ENCODE data around the gene ZNF501. TPM values are rescaled to one million over a fixed set of nuclear protein-coding genes. Genes with fewer than 3 reads are reported as not detected.

ZNF501 gene
- polyA plus RNA-seq, 1 of the 3 experiments (the other 2 are of a cell fraction), result 1.5 TPM

DNA sequence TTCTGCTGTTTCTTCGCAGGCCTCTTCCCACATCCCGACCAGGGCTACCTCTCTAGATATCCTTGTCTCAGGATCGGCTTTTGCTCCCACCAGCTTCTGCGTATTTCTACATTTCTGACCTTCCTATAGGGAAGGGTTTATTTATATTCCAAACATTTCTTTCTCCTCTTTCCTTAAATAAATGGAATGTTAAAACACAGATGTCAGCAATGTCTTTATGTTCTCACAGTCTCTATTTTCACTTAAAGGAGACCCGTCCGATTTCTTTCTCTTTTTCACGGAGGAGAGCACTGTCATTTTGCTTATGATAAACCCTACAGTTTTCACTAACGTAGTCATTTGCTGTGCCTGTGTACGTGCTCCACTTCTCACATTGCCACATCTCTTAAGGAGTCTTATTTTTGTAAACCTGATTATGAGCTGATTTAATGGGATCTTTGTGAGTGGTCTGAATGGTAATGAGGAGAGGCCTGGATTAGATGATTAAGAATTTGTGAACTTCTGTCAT, 32.8 kb downstream of the ZNF501 start:
- Histone ChIP-seq H3K36me3 (replicated peaks in 1 of 2; ENCODE audit: control insufficient read depth in 1 of 2, insufficient read depth in 2 of 2, low read length in 1 of 2) (peaks cover 2 to 32% of the 10 kb centered on the region in 2 experiments), H3F3A (replicated peaks; ENCODE audit: insufficient read depth) (peaks cover 7% of the 10 kb centered on the region), H3K79me2 (ENCODE audit: insufficient read depth) (peaks cover 88% of the 10 kb centered on the region), H3K4me1 (ENCODE audit: control insufficient read depth in 1 of 2, insufficient read depth in 2 of 2, low read depth in 1 of 2, low read length in 1 of 2) (peaks cover 0 to 2% of the 10 kb centered on the region in 2 experiments; a peak in 1 of 4 replicates), H3K4me3 (ENCODE audit: low read depth in 2 of 2, low read length in 1 of 2) (peak overlapping the region; percentile 84 to 88), H4K20me1 (ENCODE audit: insufficient read depth) (no peaks in the 10 kb centered on the region), H3K27me3 (ENCODE audit: insufficient read depth) (no peaks in the 10 kb centered on the region), H2AFZ (ENCODE audit: low read depth) (peak overlapping the region; percentile 87), H3K27ac (ENCODE audit: low read depth in 2 of 2, low read length in 1 of 2) (peak overlapping the region; percentile 36 to 77; a peak in 3 of 4 replicates), H3K4me2 (peak overlapping the region; percentile 80), H3K9ac (peak overlapping the region; percentile 67), H3K9me2 (no peaks in the 10 kb centered on the region), H3K9me3 (peaks cover 13% of the 10 kb centered on the region; the same call in 1 of the 2 replicates)
- WGBS (ENCODE audit: low lambda C conversion rate), result under 1% methylated on average over 9 of the region's 9 CpGs
- peak; percentile 26 for DNase-seq
- ChIA-PET CTCF (interaction anchor here (0.6 to 1.9 kb wide), 5 partner anchors 10 to 236 kb away, joined by 3 to 7 read pairs (median 3); no protein-coding TSS in a partner anchor), POLR2A (interaction anchor here (1.2 to 2.0 kb wide), 3 partner anchors 14 to 50 kb away, joined by 3 to 9 read pairs (median 4); partner anchors contain the start of genes ZNF501 and ZNF502)
- TF ChIP-seq EZH2phosphoT487 (IDR thresholded peaks at IDR 0.05; ENCODE audit: borderline replicate concordance, low read depth), result no peak
- TF ChIP-seq, protein P1, sequence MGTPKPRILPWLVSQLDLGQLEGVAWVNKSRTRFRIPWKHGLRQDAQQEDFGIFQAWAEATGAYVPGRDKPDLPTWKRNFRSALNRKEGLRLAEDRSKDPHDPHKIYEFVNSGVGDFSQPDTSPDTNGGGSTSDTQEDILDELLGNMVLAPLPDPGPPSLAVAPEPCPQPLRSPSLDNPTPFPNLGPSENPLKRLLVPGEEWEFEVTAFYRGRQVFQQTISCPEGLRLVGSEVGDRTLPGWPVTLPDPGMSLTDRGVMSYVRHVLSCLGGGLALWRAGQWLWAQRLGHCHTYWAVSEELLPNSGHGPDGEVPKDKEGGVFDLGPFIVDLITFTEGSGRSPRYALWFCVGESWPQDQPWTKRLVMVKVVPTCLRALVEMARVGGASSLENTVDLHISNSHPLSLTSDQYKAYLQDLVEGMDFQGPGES (IDR thresholded peaks at IDR 0.05; ENCODE audit: low read depth, low read length), result no peak

DNA sequence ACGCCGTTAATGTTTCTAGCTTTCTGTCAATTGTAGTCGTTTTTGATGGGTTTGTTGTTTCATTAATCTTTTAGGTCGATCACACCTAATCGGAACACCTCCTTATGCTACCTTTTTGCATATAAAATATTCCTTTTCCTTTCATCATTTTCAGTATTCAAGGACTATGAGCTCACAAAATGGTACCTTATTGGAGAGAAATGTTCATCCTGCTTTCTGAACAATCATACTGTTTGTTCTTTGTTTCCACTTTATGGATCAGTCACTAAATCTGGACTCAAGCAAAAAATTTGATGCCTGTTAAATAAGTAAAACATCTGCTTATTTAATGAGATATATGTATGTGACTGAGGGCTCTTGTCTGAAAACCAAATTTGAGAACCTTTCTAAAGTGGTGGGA, 33.3 kb downstream of the ZNF501 start:
- Histone ChIP-seq H3K27ac (ENCODE audit: low read depth in 2 of 2, low read length in 1 of 2) (peak overlapping the region in 1 of 2 experiments; percentile 36; a peak in 2 of 4 replicates), H3K9me3 (peaks cover 13% of the 10 kb centered on the region; the same call in 1 of the 2 replicates), H3K9ac (peak overlapping the region; percentile 67), H3K4me2 (peak overlapping the region; percentile 80), H3K79me2 (ENCODE audit: insufficient read depth) (peaks cover 88% of the 10 kb centered on the region), H4K20me1 (ENCODE audit: insufficient read depth) (no peaks in the 10 kb centered on the region), H3K4me1 (ENCODE audit: control insufficient read depth in 1 of 2, insufficient read depth in 2 of 2, low read depth in 1 of 2, low read length in 1 of 2) (peaks cover 0 to 2% of the 10 kb centered on the region in 2 experiments; a peak in 1 of 4 replicates), H3K27me3 (ENCODE audit: insufficient read depth) (no peaks in the 10 kb centered on the region), H3K36me3 (replicated peaks in 1 of 2; ENCODE audit: control insufficient read depth in 1 of 2, insufficient read depth in 2 of 2, low read length in 1 of 2) (peaks cover 0 to 28% of the 10 kb centered on the region in 2 experiments), H3F3A (replicated peaks; ENCODE audit: insufficient read depth) (peaks cover 7% of the 10 kb centered on the region), H2AFZ (ENCODE audit: low read depth) (peak overlapping the region; percentile 87), H3K9me2 (no peaks in the 10 kb centered on the region), H3K4me3 (ENCODE audit: low read depth in 2 of 2, low read length in 1 of 2) (peak overlapping the region; percentile 84 to 88)
- CTCF ChIA-PET, result interaction anchor here (1.0 to 1.9 kb wide), 4 partner anchors 10 to 85 kb away, joined by 3 to 7 read pairs (median 3); no protein-coding TSS in a partner anchor
- WGBS (ENCODE audit: low lambda C conversion rate), result 31% methylated on average over 5 of the region's 5 CpGs
- POLR2A ChIA-PET, result interaction anchor here (1.1 to 2.0 kb wide), 2 partner anchors 50 to 424 kb away, joined by 3 to 9 read pairs; partner anchors contain the start of genes TCAIM and ZNF502
- TF ChIP-seq FOSL2 (IDR thresholded peaks at IDR 0.05; ENCODE audit: borderline replicate concordance, low read depth) (no peak), NRF1 (IDR thresholded peaks at IDR 0.05; ENCODE audit: low read depth, low read length) (no peak), POLR2AphosphoS5 (IDR thresholded peaks at IDR 0.05; ENCODE audit: low read depth, low read length) (no peak), FOXM1 (IDR thresholded peaks at IDR 0.05; ENCODE audit: low read depth) (no peak), YY1 (IDR thresholded peaks at IDR 0.05; ENCODE audit: low read depth) (no peak), GABPA (IDR thresholded peaks at IDR 0.05; ENCODE audit: low read depth) (no peak), TAF1 (IDR thresholded peaks at IDR 0.05; ENCODE audit: borderline replicate concordance, low read depth, low read length) (no peak), EZH2phosphoT487 (IDR thresholded peaks at IDR 0.05; ENCODE audit: borderline replicate concordance, low read depth) (no peak), NFIC (IDR thresholded peaks at IDR 0.05; ENCODE audit: borderline replicate concordance) (no peak), RXRA (IDR thresholded peaks at IDR 0.05; ENCODE audit: borderline replicate concordance, low read depth) (no peak), RAD21 (IDR thresholded peaks at IDR 0.05; ENCODE audit: low read length) (no peak), CHD2 (IDR thresholded peaks at IDR 0.05; ENCODE audit: low read length, partially characterized antibody) (no peak), RCOR1 (IDR thresholded peaks at IDR 0.05; ENCODE audit: low read length) (no peak)
- TF ChIP-seq, protein P2, sequence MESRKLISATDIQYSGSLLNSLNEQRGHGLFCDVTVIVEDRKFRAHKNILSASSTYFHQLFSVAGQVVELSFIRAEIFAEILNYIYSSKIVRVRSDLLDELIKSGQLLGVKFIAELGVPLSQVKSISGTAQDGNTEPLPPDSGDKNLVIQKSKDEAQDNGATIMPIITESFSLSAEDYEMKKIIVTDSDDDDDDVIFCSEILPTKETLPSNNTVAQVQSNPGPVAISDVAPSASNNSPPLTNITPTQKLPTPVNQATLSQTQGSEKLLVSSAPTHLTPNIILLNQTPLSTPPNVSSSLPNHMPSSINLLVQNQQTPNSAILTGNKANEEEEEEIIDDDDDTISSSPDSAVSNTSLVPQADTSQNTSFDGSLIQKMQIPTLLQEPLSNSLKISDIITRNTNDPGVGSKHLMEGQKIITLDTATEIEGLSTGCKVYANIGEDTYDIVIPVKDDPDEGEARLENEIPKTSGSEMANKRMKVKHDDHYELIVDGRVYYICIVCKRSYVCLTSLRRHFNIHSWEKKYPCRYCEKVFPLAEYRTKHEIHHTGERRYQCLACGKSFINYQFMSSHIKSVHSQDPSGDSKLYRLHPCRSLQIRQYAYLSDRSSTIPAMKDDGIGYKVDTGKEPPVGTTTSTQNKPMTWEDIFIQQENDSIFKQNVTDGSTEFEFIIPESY (IDR thresholded peaks at IDR 0.05; ENCODE audit: borderline replicate concordance, low read depth), result no peak
- TF ChIP-seq, protein P3, sequence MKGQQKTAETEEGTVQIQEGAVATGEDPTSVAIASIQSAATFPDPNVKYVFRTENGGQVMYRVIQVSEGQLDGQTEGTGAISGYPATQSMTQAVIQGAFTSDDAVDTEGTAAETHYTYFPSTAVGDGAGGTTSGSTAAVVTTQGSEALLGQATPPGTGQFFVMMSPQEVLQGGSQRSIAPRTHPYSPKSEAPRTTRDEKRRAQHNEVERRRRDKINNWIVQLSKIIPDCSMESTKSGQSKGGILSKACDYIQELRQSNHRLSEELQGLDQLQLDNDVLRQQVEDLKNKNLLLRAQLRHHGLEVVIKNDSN (IDR thresholded peaks at IDR 0.05; ENCODE audit: borderline replicate concordance, low read depth), result no peak
- TF ChIP-seq, protein P4, sequence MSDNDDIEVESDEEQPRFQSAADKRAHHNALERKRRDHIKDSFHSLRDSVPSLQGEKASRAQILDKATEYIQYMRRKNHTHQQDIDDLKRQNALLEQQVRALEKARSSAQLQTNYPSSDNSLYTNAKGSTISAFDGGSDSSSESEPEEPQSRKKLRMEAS (IDR thresholded peaks at IDR 0.05; ENCODE audit: low read depth), result no peak
- TF ChIP-seq, protein P5, sequence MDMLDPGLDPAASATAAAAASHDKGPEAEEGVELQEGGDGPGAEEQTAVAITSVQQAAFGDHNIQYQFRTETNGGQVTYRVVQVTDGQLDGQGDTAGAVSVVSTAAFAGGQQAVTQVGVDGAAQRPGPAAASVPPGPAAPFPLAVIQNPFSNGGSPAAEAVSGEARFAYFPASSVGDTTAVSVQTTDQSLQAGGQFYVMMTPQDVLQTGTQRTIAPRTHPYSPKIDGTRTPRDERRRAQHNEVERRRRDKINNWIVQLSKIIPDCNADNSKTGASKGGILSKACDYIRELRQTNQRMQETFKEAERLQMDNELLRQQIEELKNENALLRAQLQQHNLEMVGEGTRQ (IDR thresholded peaks at IDR 0.05; ENCODE audit: borderline replicate concordance, low read depth, low read length), result no peak
- TF ChIP-seq, protein P1 (IDR thresholded peaks at IDR 0.05; ENCODE audit: low read depth, low read length), result no peak
- DNase-seq, result no peak
